ENCODE measurements around the gene BCAT1. TPM values are rescaled to one million over a fixed set of nuclear protein-coding genes. Genes with fewer than 3 reads are reported as not detected.

The BCAT1 gene
- total RNA-seq, 2 donors from 2014 or later = 45.0 to 141 TPM

DNA sequence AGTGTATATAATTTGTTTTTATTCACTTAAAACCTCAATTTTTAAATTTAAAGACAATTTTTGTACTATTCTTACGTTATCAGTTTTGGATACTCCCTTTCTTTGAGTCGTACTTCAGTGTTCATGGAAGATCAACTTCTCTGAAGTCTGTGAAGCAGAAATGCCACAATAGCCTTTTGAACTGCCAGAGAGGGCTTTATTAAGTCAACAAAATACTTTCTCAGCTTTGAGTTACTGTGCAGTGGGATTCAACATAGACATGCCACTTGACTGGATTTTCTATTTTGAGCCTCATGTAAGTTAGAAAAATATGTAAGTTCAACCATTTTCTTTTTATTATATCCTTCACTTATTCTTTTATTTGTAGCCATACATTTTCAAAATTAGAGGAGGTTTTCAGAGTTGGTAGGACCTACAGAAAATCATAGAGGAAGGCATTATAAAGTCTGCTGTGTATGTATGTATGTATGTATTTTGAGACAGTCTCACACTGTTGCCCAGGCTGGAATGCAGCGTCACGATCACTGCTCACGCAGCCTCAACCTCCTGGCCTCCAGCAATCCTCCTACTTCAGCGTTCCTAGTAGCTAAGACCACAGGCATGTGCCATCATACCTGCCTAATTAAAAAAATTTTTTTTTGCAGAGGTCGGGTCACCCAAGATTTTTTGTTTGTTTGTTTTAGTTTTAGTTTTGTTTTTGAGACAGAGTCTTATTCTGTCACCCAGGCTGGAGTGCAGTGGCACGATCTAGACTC is 31.3 kb upstream of the BCAT1 start:
- H3K4me1 Mint-ChIP-seq = no peaks in the 10 kb centered on the region

DNA sequence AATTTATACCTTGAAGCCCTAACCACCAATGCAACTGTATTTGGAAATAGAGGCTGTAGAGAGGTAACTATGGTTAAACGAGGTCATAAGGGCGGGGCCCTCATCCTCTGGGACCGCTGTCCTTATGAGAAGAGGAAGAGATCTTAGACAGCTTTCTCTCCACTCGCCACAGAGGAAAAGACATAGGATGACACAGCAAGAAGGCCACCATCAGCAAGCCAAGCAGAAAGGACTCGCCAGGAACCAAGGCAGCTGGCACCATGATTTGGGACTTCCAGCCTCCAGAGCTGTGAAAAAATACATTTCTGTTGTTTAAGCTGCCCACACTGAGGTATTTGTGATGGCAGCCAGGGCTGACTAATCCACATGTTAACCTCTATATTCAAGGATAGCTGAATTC is 30.4 kb upstream of the BCAT1 start:
- Mint-ChIP-seq H3K4me3 (no peak overlapping the region), H3K9me3 (peaks cover 24% of the 10 kb centered on the region), H3K27me3 (ENCODE audit: insufficient read depth) (no peaks in the 10 kb centered on the region), H3K4me1 (no peaks in the 10 kb centered on the region), H3K27ac (no peak overlapping the region), H3K36me3 (ENCODE audit: low read depth) (peaks cover 12% of the 10 kb centered on the region)
- DNase-seq = no peak
- WGBS, 2 experiments (ENCODE audit: insufficient coverage in 1 of 2, insufficient read length in 1 of 2) = 92 to 93% methylated on average over 5 of the region's 5 CpGs
- no peak overlapping the region for H3K4me3 ChIP-seq (ENCODE audit: low read length)
- no peaks in the 10 kb centered on the region for H3K4me1 ChIP-seq (ENCODE audit: control insufficient read depth, insufficient read depth, low read length)
- no peaks in the 10 kb centered on the region for H3K27me3 ChIP-seq (ENCODE audit: control insufficient read depth, insufficient read depth, low read length, poor library complexity, severe bottlenecking)
- H3K27ac ChIP-seq (ENCODE audit: low read depth, low read length) = no peak overlapping the region
- H3K36me3 ChIP-seq (ENCODE audit: control insufficient read depth, insufficient read depth, low read length) = no peaks in the 10 kb centered on the region
- H3K9ac ChIP-seq (ENCODE audit: extremely low read depth, low read length, poor library complexity, severe bottlenecking) = no peak overlapping the region
- H3K9me3 ChIP-seq (ENCODE audit: control insufficient read depth, low read length) = peaks cover 20% of the 10 kb centered on the region
- TF ChIP-seq, protein P1, sequence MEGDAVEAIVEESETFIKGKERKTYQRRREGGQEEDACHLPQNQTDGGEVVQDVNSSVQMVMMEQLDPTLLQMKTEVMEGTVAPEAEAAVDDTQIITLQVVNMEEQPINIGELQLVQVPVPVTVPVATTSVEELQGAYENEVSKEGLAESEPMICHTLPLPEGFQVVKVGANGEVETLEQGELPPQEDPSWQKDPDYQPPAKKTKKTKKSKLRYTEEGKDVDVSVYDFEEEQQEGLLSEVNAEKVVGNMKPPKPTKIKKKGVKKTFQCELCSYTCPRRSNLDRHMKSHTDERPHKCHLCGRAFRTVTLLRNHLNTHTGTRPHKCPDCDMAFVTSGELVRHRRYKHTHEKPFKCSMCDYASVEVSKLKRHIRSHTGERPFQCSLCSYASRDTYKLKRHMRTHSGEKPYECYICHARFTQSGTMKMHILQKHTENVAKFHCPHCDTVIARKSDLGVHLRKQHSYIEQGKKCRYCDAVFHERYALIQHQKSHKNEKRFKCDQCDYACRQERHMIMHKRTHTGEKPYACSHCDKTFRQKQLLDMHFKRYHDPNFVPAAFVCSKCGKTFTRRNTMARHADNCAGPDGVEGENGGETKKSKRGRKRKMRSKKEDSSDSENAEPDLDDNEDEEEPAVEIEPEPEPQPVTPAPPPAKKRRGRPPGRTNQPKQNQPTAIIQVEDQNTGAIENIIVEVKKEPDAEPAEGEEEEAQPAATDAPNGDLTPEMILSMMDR (conservative IDR thresholded peaks at IDR 0.05) = no peak

More for the DNA sequence above, 31.3 kb upstream of the BCAT1 start:
- peaks cover 31% of the 10 kb centered on the region for H3K9me3 Mint-ChIP-seq
- H3K27me3 ChIP-seq (ENCODE audit: control insufficient read depth, insufficient read depth, low read length, poor library complexity, severe bottlenecking) = no peaks in the 10 kb centered on the region
- H3K4me1 ChIP-seq (ENCODE audit: control insufficient read depth, insufficient read depth, low read length) = no peaks in the 10 kb centered on the region
- DNase-seq = no peak
- no peak overlapping the region for H3K9ac ChIP-seq (ENCODE audit: extremely low read depth, low read length, poor library complexity, severe bottlenecking)
- H3K27ac ChIP-seq (ENCODE audit: low read depth, low read length) = no peak overlapping the region
- peaks cover 22% of the 10 kb centered on the region for H3K9me3 ChIP-seq (ENCODE audit: control insufficient read depth, low read length)
- H3K4me3 Mint-ChIP-seq = no peak overlapping the region
- no peak overlapping the region for H3K27ac Mint-ChIP-seq
- TF ChIP-seq, protein P1 (conservative IDR thresholded peaks at IDR 0.05) = no peak
- no peaks in the 10 kb centered on the region for H3K27me3 Mint-ChIP-seq (ENCODE audit: insufficient read depth)
- H3K36me3 ChIP-seq (ENCODE audit: control insufficient read depth, insufficient read depth, low read length) = no peaks in the 10 kb centered on the region
- no peak overlapping the region for H3K4me3 ChIP-seq (ENCODE audit: low read length)
- WGBS, 2 experiments (ENCODE audit: insufficient coverage in 1 of 2, insufficient read length in 1 of 2) = 90 to 94% methylated on average over 2 to 8 of the region's 8 CpGs
- H3K36me3 Mint-ChIP-seq (ENCODE audit: low read depth) = peaks cover 15% of the 10 kb centered on the region

DNA sequence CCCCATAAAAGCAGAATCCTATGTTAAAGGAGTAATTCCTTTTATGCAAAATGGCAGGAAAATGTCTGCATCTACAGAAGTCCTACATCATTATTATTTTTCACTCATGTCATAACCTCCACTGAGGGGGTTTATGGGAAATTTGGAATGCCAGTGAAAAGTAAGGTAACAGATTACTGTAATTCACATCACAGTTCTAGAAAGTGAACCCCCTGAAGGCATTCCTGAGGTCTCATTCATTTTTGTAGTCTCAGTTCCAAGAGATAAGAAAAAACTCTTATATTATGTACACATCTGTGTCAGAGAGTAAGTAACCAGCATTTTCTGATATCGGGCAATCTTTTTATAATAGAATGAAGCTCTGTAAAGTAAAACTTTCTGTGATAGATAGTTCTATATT is 28.8 kb upstream of the BCAT1 start:
- H3K27me3 Mint-ChIP-seq (ENCODE audit: insufficient read depth) = no peaks in the 10 kb centered on the region
- H3K4me3 Mint-ChIP-seq = no peak overlapping the region
- H3K4me3 ChIP-seq (ENCODE audit: low read length) = no peak overlapping the region
- H3K9me3 ChIP-seq (ENCODE audit: control insufficient read depth, low read length) = peaks cover 15% of the 10 kb centered on the region
- no peak for DNase-seq
- TF ChIP-seq, protein P1 (conservative IDR thresholded peaks at IDR 0.05) = no peak
- WGBS, 2 experiments (ENCODE audit: insufficient coverage in 1 of 2, insufficient read length in 1 of 2) = no CpG with 5 or more reads among the region's 1 CpG
- no peak overlapping the region for H3K9ac ChIP-seq (ENCODE audit: extremely low read depth, low read length, poor library complexity, severe bottlenecking)
- H3K4me1 Mint-ChIP-seq = peaks cover 2% of the 10 kb centered on the region
- H3K36me3 Mint-ChIP-seq (ENCODE audit: low read depth) = peaks cover 8% of the 10 kb centered on the region
- H3K27ac ChIP-seq (ENCODE audit: low read depth, low read length) = no peak overlapping the region
- no peaks in the 10 kb centered on the region for H3K4me1 ChIP-seq (ENCODE audit: control insufficient read depth, insufficient read depth, low read length)
- no peaks in the 10 kb centered on the region for H3K36me3 ChIP-seq (ENCODE audit: control insufficient read depth, insufficient read depth, low read length)
- peaks cover 15% of the 10 kb centered on the region for H3K9me3 Mint-ChIP-seq
- no peaks in the 10 kb centered on the region for H3K27me3 ChIP-seq (ENCODE audit: control insufficient read depth, insufficient read depth, low read length, poor library complexity, severe bottlenecking)
- H3K27ac Mint-ChIP-seq = no peak overlapping the region

Measured in endodermal cell (in vitro differentiated cells).